SK-N-MC (cell line): ENCODE measurements around the gene IQCE.

Source experiments
- EZH2 ChIP-seq: fragments of 200-600 bp; sonication (generic); IDR thresholded peaks from one replicate; pipeline ENCODE4 v1.6.1; 2017; ENCODE audit warnings: antibody characterized with exemption
- FOXP2 ChIP-seq: optimal IDR thresholded peaks from 2 replicates; pipeline ENCODE3; 2011; ENCODE audit warnings: mild to moderate bottlenecking, moderate library complexity; ENCODE audit not compliant: insufficient read depth; ENCODE audit errors: extremely low read length, control extremely low read depth

- TF ChIP-seq FOXP2 (no peak), EZH2 (no peak)
Measured at GRCh38 chr7:2662273-2663120, 103.7 kb downstream of the IQCE start.
